ENCODE results near the gene KHDC1. TPM values are rescaled to one million over a fixed set of nuclear protein-coding genes. Genes with fewer than 3 reads are reported as not detected.

KHDC1 gene
- total RNA-seq, 1 experiment from 2014 or later: 7.7 TPM

- no peak overlapping the region for H3K4ac ChIP-seq (ENCODE audit: low read depth, low read length)
- H3K27me3 ChIP-seq (ENCODE audit: insufficient read depth, low read length): no peaks in the 10 kb centered on the region
- no peaks in the 10 kb centered on the region for H3K79me1 ChIP-seq (ENCODE audit: insufficient read depth, low read depth, low read length, poor library complexity, severe bottlenecking)
- no peak overlapping the region for H2AK5ac ChIP-seq (ENCODE audit: insufficient read length, low read length)
- no peak overlapping the region for H4K8ac ChIP-seq (replicated peaks; ENCODE audit: insufficient read length, low read depth, low read length)
- H3K79me2 ChIP-seq (ENCODE audit: insufficient read depth, low read length): no peaks in the 10 kb centered on the region
- no peak overlapping the region for H2BK20ac ChIP-seq (ENCODE audit: low read depth, low read length, poor library complexity, severe bottlenecking)
- no peak for DNase-seq
- no peaks in the 10 kb centered on the region for H3K23me2 ChIP-seq (ENCODE audit: insufficient read length, low read depth, low read length, poor library complexity, severe bottlenecking)
- H3T11ph ChIP-seq (ENCODE audit: low read length): no peak overlapping the region
- H3K27ac ChIP-seq (ENCODE audit: insufficient read length, low read depth, low read length): no peak overlapping the region
- TF ChIP-seq CTCF (conservative IDR thresholded peaks at IDR 0.05): no peak
- no peaks in the 10 kb centered on the region for H3K9me3 ChIP-seq (ENCODE audit: control insufficient read depth, low read depth, low read length)
- H3K27ac Mint-ChIP-seq: no peak overlapping the region
- H4K5ac ChIP-seq (ENCODE audit: insufficient read length, low read depth, low read length): no peak overlapping the region
- H3K4me1 ChIP-seq (ENCODE audit: insufficient read depth, low read length): peaks cover 3% of the 10 kb centered on the region
- no peak overlapping the region for H4K91ac ChIP-seq (ENCODE audit: insufficient read length, low read depth, low read length)
- H3K4me2 ChIP-seq (ENCODE audit: insufficient read depth, insufficient read length, low read length): no peak overlapping the region
- no peak overlapping the region for H3K9ac ChIP-seq (ENCODE audit: extremely low read depth, insufficient read length, low read length)
- H3K18ac ChIP-seq (ENCODE audit: insufficient read length, low read depth, low read length): no peak overlapping the region
- H4K20me1 ChIP-seq (ENCODE audit: control insufficient read depth, insufficient read depth, insufficient read length): no peaks in the 10 kb centered on the region
- H2BK15ac ChIP-seq (ENCODE audit: low read depth, low read length): no peak overlapping the region
- peaks cover 8 to 20% (median 12%) of the 10 kb centered on the region in 3 experiments; a peak in 6 of 7 replicates for H3K36me3 Mint-ChIP-seq (ENCODE audit: insufficient read depth in 1 of 3, low read depth in 3 of 3)
- H3K4me3 Mint-ChIP-seq: no peak overlapping the region
- H3K56ac ChIP-seq (ENCODE audit: insufficient read length, low read depth, low read length): no peak overlapping the region
- H2BK12ac ChIP-seq (ENCODE audit: insufficient read length, low read depth, low read length): no peak overlapping the region
- H3K14ac ChIP-seq (ENCODE audit: insufficient read depth, low read length): no peak overlapping the region; the same call in 1 of the 2 replicates
- peaks cover 5% of the 10 kb centered on the region in 2 experiments for H3K4me1 Mint-ChIP-seq
- H2BK120ac ChIP-seq (ENCODE audit: low read depth, low read length, poor library complexity, severe bottlenecking): no peak overlapping the region
- no CpG with 5 or more reads among the region's 9 CpGs for WGBS (ENCODE audit: extremely low coverage, insufficient read length, low lambda C conversion rate)
- no peak overlapping the region for H2BK5ac ChIP-seq (ENCODE audit: insufficient read length, low read length)
- H3K9me3 Mint-ChIP-seq: peaks cover 17 to 20% of the 10 kb centered on the region in 2 experiments
- H2AFZ ChIP-seq (ENCODE audit: low read length): no peak overlapping the region
- H3K23ac ChIP-seq (ENCODE audit: insufficient read length, low read depth, low read length): no peak overlapping the region
- peaks cover 2% of the 10 kb centered on the region; the same call in 1 of the 2 replicates for H3K27me3 Mint-ChIP-seq (ENCODE audit: low read depth)
Measured at GRCh38 chr6:73209117-73209516, 53.9 kb downstream of the KHDC1 start.
